Stimulated activated CD8-positive, alpha-beta memory T cell treated with anti-CD3 and anti-CD28 coated beads, Interleukin-7, amount 100 ng/mL, for 1 hour (primary cell): ENCODE results near the gene LCE2C.

Experiments
- DNase-seq, 2 donors: peaks; one replicate each; pipeline ENCODE4 v3.0.0-alpha.2; 2020; ENCODE audit warnings: low read depth in 2 of 2

The LCE2C gene

GRCh38 chr1:152725261-152725660 lies 50.2 kb downstream of the LCE2C start:
- no peak for DNase-seq
